GM21515 (cell line): ENCODE measurements around the gene PAN2.
"Not testable (repeated sequence)": the region's sequence is repeated elsewhere in the genome, so short reads cannot be mapped to it uniquely, and the experiment has no call there.

Experiments used
- ATAC-seq: cut with Tn5 transposase; IDR thresholded peaks from one replicate; pipeline ENCODE4 v1.9.1; 2021; ENCODE audit not compliant: unreplicated experiment

Gene PAN2

DNA sequence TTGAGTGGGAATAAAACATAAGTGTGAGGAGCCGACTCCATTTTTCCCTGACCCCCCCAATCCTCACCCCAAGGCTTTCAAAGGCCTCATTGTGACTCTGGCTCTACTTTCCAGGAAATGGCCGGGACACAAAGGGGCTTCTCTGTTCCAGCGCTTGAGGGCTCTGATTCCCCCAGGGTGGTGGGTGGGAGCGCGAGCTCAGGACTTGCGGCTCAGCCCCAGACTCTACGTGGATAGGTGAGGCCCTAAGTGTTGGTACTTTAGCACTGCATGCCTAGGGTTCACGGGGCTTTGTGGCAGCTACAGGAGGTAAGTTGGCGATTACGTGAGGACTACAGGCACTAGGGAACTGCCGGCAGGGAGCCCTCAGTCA, 18.6 kb downstream of the PAN2 start:
- ATAC-seq: no peak

DNA sequence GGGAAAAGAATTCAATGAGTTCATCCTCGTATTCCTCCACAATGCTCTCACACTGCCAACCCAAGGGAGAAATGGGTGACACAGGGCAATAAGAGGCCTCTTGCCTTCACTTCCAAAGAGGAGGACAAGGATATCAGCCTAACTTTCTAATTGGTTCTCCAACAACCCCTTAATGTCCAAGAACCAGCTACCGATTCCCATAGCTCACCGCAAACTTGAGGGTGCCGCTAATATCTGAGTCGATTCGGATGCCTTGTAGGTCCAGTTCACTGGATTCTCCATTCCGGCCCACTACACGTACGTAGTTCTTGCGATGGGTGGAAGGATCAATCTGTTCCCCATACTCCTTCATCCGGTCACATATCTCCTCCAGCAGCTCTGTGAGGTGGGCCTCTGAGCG, 22.8 kb downstream of the PAN2 start:
- no peak for ATAC-seq

DNA sequence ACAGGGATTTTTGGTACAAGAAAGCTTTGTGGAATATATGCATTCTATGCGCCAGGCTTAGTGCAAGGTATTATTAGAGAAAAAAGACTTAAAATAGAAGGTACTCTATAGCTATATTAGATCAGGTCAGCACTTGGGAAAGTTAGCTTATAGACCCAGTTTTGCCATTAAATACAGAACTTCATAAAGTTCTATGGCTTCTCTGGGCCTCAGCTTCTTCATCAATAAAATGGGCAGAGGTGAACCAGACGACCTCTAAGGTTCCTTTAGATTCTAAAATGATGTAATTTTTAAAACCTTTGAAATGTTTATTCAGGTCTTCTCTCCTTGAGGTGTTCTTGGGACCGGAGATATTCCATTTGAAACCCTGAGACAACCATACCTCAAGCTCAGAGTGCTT, 25.1 kb downstream of the PAN2 start:
- no peak for ATAC-seq

DNA sequence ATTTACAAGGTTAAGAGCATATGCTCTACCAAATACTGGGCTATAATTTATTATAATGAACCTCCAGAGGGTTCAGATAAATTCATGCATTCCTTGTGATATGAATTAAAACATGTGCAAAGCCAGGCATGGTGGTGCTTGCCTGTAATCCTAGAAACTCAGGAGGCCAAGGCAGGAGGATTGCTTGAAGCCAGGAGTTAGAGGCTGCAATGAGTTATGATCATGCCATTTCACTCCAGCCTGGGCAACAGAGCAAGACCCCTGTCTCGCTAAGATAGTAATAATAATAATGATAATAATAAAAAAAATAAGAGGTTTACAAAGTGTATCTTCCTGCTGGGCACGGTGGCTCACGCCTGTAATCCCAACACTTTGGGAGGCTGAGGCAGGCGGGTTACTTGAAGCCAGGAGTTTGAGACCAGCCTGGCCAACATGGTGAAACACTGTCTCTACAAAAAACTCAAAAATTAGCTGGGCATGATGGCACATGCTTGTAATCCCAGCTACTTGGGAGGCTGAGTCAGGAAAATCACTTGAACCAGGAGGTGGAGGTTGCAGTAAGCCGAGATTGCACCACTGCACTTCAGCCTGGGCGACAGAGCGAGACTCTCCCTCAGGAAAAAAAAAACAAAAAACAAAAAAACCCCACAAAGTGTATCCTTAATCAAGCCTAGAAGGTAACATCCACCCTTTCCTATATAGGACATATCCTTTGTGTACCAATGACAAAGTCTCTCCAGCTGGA, 26.4 kb downstream of the PAN2 start:
- ATAC-seq: no peak

DNA sequence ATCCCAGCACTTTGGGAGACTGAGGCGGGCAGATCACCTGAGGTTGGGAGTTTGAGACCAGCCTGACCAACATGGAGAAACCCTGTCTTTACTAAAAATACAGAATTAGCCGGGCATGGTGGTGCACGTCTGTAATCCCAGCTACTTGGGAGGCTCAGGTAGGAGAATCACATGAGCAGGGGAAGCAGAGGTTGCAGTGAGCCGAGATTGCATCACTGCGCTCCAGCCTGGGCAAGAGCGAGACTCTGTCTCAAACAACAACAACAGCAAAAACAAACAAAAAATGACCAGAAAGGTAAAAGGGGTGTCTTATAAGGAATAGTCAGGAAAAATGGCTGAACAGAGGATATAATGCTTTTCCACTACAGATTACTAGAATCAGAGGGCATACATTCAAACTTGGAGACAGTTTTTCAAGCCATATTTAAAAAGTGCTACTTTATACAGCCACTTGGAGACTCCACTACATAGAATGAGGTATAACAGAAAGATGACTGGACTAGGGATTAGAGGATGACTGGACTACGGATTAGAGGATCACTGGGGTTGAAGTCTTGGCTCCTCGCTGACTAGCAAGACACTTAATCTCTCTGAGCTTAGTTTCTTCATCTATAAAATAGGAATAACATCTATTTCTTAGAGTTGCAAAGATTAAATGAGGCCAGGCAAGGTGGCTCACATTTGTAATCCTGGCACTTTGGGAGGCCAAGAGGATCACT, 28.8 kb downstream of the PAN2 start:
- ATAC-seq: no peak

DNA sequence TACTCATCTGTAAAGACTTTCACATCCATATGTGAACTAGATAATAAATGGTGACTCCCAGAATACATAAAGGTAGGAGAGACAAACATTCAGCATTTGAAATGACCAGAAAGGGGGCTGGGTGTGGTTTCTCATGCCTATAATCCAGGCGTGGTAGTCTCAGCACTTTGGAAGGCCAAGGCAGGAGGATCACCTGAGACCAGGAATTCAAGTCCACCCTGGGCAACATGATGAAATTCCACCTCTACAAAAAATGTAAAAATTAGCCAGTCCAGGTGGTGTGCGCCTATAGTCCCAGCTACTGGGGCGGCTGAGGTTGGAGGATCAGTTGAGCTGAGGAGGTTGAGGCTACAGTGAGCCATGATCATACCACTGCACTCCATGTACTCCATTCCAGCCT, 29.5 kb downstream of the PAN2 start:
- ATAC-seq: no peak

DNA sequence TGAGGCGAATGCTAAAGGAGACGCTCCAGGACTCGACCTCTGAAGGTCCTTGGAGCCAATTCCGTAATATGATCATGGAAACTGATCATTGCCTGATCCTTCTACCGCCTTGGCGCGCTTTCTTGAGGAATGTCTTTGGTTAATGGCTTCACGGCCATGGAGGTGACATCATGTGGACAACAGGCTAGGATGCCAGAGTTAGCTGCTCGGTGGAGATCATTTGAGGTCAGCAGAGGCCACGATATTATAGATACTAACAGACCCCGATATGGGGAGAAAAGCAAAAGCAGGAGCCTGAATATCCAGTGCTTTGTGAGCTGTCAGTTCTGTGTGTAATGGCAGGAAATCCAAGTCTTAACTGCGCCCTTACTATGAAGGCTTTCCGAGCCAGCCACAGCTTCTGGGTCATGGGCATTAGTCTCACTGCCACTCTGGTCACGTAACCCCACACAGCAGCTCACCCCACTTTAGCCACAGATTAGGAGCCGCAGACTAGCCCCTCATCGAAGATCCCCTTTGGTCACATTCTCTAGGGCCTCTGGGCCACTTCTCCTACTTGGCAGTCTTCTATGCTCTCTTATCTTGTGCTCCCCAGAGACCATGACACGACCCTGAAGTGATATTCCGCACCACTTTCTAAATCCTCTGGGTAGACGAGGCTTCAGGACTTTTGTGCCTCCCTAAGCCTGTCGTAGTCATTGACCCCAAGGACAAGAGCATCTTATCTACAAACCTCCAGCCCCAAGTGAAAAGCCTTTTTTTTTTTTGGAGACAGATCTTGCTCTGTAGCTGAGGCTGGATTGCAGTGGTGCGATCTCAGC, 32.9 kb downstream of the PAN2 start:
- ATAC-seq: no peak

DNA sequence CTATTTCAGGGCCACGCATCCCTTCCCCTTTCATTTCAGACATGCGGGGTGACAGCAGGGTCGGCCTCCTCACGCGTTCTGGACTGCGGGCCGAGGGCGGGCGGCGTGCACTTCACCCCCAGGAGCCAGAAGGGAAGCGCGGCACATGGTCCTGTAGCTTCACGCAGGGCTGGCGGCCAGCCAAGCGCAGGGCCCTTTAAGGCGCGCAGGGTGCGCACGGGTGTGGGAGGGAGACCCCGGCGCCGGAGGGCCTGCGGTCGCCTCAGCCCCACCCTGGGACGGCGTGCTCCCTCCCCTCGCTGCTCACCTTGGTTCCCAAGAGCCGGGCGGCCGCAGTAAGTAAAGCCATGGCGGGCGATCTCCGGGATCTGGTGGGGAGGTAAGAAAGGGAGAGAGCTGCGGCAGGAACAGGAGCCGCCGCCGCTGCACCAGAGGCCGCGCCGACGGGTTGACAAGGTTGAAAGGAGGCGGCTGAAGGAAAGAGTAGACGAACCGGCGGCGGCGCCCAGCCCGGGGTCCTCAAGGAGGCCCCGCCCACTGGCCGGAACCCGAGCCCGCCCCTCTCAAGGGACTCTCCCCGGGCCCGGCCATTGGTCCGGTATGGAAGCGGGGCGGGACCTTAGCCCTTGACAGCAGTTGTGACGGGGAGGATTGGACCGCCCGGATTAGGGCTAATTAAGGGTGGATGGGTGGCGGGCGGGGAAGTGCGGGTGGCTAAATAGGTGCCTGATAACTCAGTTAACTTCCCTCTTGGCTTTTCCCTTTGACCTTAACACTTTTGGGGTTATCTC, 33.8 kb downstream of the PAN2 start, which contains the start of gene CS:
CS (minus strand) TSS at position 478 of the 791 bp plus-strand sequence; CDS start at position 349, 129 bp downstream.
- peak; percentile 88 for ATAC-seq

DNA sequence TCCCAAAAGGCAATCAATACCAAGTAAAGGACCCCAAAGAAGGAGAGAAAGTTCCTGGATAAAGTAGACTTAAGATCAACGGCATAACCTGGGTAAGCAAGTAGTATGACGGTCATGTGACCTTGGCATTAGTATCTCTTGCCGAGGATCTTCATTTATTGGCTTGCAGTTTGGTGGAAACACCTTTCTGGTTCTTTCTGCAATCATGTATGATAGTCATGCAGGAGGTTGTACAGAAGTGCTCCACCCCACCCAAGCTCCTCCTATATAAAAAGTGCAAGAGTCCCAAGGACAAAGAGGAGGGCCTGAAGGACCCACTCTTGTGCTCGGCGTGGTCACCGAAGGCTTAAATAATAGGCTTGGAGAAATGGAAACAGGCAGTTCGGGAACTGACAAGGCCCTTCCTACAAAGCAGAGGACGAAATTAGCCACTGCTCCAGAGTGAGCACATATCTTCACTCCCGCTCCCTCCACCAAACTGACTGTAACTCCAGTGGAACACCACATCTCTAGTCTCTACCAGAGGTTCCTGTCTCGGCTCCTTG, 34.4 kb downstream of the PAN2 start:
- peak; percentile 4 for ATAC-seq

DNA sequence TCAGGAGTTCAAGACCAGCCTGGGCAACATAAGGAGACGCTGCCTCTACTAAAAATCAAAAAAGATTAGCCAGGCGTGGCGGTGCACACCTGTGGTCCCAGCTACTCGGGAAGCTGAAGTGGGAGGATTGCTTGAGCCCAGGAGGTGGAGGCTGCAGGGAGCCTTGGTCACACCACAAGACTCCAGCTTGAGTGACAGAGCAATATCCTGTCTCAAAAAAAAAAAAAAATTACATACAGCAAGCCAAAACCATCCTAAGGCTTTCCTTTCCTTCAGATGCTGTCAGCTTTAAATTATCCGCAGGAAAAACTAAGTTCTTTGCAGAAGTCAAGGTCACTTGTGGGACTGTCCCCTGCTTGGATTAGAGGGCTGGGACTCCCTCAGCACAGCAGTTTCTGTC, 35.0 kb downstream of the PAN2 start:
- ATAC-seq: no peak

DNA sequence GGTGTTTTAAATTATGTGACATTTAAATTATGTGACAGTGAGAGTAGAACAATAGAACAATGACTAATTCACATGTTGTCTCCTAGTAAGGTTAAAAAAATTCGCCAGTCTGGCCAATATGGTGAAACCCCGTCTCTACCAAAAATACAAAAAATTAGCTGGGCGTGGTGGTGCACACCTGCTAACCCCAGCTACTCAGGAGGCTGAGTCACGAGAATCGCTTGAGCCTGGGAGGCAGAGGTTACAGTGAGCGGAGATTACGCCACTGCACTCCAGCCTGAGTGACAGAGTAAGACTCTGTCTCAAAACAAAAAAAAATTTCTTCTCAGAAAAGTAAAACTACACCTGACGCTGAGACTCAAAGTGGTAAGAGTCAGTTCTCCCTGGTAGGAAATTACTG, 36.4 kb downstream of the PAN2 start:
- ATAC-seq: no peak

DNA sequence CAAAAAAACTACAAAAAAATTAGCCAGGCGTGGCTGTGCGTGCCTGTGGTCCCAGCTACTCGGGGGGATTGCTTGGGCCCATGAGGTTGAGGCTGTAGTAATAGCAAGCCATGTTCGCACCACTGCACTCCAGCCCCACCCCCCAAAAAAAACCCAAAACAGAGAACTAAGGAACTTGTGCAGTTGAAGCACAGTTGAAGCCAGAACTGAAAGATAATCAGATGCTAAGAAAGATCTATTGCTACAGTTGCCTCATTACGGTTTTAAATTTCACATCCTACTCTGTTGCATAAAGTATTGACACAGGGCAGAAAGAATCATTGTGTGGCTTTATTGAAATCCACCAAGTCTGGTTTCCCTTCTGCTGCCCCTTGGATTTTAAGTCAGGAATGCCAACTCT, 37.5 kb downstream of the PAN2 start:
- ATAC-seq: no peak

DNA sequence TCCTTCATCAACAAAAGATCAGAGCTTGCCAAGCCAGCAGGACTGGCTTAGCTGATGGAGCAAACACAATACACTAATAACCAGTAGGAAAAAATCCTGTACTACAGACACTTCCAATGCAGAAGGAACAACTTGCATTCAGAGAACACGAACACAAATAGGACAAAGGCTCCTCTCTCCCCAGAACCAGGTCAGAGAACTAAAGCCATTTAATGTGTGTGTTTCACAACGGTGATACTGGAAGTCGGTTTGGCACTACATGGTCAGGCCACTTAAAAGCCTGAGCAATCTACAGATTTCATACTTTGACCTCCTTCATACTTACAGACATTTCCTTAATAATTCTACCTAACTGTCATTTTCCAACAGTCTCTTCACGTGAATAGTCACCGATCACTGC, 40.0 kb downstream of the PAN2 start:
- no peak for ATAC-seq

DNA sequence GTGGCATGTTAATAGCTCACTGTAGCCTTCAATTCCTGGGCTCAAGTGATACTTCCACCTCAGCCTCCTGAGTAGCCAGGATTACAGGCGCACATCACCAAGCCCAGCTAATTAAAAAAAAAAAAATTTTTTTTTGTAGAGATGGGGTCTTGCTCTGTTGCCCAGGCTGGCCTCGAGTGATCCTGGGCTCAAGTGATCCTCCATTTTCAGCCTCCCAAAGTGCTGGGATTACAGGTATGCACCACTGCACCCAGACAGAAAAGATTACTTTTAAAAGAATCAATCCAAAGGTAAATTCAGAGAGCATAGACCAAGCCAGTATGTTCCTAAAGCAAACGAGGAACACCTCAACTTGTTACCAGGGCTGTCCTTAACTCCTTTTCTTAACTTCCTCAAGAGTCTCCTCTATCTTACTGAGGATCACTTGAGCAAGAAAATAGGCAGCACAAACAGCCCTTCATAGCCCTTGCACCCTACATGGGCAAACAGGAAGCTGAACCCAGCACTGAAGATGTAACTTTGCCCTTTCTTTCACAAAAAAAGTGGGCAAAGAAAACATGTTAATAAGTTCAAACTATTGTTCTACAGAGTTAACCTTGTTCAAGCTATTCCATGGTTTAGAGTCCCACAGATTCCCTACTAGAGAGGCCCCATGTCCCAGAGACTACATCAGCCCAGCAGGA, 45.0 kb downstream of the PAN2 start:
- ATAC-seq: no peak

DNA sequence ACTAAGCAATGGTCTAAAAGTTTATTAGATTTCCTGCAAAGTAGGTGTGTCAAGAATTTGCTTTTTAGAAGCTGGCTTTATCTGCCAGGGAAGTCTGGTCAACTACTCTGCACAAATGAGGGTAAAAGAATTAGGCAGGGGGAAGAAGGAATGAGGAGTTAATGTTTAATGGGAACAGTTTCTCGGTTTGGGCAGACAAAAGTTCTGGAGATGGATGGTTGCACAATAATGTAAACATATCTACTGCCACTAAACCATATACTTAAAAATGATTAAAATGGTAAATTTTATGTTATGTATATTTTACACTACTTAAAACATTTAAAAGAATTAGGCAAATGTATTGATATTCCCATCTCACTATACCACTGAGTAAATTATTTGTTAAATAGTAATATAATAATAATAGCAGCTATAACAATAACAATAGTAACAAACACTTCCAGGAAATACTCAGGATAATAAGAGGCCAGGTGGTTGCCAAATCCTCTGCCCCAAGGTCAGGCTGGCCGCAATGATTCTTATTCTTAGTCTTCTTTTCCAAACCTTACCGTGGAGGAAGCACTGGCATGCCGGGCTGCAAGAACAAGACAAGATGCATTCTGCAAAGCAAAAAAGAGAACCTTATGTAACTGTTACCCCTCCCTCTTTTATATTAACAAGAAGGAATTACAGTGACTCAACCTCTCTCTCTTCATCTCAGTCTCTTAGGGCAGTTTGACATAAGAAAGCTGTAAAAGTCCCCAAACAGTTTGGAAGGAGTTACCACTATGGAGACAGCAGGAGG, 47.6 kb downstream of the PAN2 start:
- no peak for ATAC-seq

DNA sequence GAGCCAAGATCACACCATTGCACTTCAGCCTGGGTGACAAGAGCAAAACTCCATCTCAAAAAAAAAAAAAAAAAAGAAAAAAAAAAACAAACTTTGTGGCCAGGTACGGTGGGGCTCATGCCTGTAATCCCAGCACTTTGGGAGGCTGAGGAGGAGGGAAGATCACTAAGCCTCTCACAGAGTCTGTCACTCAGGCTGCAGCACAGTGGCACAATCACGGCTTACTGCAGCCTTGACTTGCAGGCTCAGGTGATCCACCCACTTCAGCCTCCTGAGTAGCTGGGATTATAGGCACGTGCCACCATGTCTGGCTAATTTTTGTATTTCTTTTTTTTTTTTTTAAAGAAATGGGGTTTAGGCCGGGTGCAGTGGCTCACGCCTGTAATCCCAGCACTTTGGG, 49.5 kb downstream of the PAN2 start:
- ATAC-seq: not testable (repeated sequence)

DNA sequence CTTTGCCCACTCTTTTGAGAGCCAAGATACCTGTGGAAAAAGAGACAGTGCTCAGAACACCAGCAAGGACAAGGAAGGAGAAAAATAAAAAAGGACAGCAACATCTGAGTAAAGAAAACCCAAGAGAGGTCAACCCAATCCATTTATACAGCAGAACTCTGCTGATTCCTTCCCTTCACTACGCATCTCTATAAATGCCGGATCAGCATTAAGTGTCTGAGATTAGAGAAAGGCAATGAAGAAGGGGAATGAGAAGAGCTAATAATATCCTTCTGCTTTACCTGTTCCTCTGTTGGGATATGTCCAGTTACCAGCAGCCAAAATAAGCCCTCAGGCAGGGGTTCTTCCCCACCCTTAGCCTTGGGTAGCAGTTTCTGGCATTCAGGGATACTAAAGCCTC, 51.2 kb downstream of the PAN2 start:
- no peak for ATAC-seq

DNA sequence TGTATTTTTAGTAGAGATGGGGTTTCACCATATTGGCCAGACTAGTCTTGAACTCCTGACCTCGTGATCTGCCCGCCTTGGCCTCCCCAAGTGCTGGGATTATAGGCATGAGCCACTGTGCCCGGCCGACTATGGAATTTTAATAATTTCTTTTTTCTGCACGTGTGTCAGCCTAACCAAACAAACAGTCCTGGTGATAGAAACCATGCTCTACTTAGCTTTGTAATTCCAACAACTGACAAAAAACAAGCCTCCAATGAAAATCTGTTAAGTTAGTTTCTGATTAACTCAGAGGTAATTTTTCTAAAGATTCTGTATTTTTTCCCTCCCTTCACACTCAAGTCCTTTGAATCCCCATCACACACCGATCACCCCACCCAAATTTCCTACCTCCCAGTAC, 51.8 kb downstream of the PAN2 start:
- no peak for ATAC-seq

DNA sequence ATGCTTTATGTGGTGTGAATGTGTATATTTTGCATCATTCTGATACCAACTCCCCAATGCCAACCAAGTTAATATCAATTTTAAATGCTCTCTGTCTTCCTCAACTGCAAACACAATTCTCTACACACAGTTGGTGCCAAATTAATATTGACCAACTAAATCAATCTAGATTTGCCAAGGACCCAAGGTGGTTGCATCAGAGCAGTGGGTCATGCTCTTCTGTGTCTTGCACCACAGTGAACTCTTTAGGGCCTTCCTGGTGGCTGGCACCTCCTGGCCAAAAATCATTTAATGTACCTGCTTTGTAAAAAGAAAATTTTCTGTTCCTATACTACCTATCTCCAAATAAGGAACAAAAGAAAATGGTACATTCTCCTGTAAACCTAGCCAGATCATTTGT, 53.0 kb downstream of the PAN2 start:
- no peak for ATAC-seq
